ENCODE data around the gene RAB32.

RAB32 gene

GRCh38 chr6:146583966-146584365, 40.3 kb downstream of the RAB32 start:
- no peak for DNase-seq

GRCh38 chr6:146587459-146587858, 43.8 kb downstream of the RAB32 start:
- no peak for DNase-seq

- DNase-seq, result no peak
These were observed 46.9 kb downstream of the RAB32 start for GRCh38 chr6:146590492-146590891.

GRCh38 chr6:146592451-146592850, 48.8 kb downstream of the RAB32 start:
- no peak for DNase-seq

GRCh38 chr6:146593986-146594385, 50.4 kb downstream of the RAB32 start:
- no peak for DNase-seq

GRCh38 chr6:146594495-146594894, 50.9 kb downstream of the RAB32 start:
- no peak for DNase-seq

- peak; percentile 8 for DNase-seq
These were observed 52.5 kb downstream of the RAB32 start for GRCh38 chr6:146595972-146596731.

- no peak for DNase-seq
These were observed 55.3 kb downstream of the RAB32 start, which contains the start of gene ADGB for GRCh38 chr6:146598772-146599405. ADGB (plus strand) TSS chr6:146598972; CDS start chr6:146599041, 69 bp downstream.

- DNase-seq, result no peak
These were observed 57.7 kb downstream of the RAB32 start for GRCh38 chr6:146601352-146601751.

GRCh38 chr6:146602526-146602925, 58.9 kb downstream of the RAB32 start:
- no peak for DNase-seq
